ENCODE measurements around the gene ACOX3. TPM values are rescaled to one million over a fixed set of nuclear protein-coding genes. Genes with fewer than 3 reads are reported as not detected.

Gene ACOX3
- total RNA-seq, 1 donor from 2014 or later, result 23.8 TPM

DNA sequence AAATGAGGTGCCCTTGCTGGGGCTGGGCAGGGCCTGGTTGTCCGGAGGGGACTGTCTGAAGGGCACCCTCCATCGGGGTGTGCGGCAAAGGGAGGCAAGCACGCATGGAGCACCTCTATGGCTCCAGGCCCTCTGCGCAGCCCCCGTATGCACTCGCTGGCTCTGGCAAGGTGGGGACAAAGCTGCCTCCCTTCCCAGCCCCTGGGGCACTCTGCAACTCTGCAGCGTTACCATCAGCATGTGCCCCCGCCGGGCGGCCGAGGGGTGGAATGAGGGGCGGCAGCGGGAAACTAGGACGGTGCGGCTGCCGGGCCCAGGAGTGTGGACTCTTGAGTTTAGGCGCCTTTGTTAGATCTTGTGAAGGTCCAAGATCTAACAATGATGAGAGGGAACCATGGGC lies 26.5 kb upstream of the ACOX3 start:
- TF ChIP-seq, protein P1, sequence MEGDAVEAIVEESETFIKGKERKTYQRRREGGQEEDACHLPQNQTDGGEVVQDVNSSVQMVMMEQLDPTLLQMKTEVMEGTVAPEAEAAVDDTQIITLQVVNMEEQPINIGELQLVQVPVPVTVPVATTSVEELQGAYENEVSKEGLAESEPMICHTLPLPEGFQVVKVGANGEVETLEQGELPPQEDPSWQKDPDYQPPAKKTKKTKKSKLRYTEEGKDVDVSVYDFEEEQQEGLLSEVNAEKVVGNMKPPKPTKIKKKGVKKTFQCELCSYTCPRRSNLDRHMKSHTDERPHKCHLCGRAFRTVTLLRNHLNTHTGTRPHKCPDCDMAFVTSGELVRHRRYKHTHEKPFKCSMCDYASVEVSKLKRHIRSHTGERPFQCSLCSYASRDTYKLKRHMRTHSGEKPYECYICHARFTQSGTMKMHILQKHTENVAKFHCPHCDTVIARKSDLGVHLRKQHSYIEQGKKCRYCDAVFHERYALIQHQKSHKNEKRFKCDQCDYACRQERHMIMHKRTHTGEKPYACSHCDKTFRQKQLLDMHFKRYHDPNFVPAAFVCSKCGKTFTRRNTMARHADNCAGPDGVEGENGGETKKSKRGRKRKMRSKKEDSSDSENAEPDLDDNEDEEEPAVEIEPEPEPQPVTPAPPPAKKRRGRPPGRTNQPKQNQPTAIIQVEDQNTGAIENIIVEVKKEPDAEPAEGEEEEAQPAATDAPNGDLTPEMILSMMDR (IDR thresholded peaks at IDR 0.05; ENCODE audit: partially characterized antibody, unreplicated experiment), result no peak
- H3K36me3 Mint-ChIP-seq (ENCODE audit: unreplicated experiment), result no peaks in the 10 kb centered on the region
- H3K4me3 Mint-ChIP-seq (ENCODE audit: unreplicated experiment), result no peak overlapping the region

GRCh38 chr4:8465615-8466611 lies 25.4 kb upstream of the ACOX3 start:
- Mint-ChIP-seq H3K4me3 (ENCODE audit: unreplicated experiment) (no peak overlapping the region), H3K9me3 (ENCODE audit: unreplicated experiment) (peaks cover 3% of the 10 kb centered on the region), H3K4me1 (ENCODE audit: low read depth, unreplicated experiment) (peaks cover 8% of the 10 kb centered on the region), H3K36me3 (ENCODE audit: unreplicated experiment) (no peaks in the 10 kb centered on the region), H3K27me3 (ENCODE audit: unreplicated experiment) (peaks cover 4% of the 10 kb centered on the region), H3K27ac (ENCODE audit: unreplicated experiment) (no peak overlapping the region)
- DNase-seq, result no peak
- TF ChIP-seq, protein P1 (IDR thresholded peaks at IDR 0.05; ENCODE audit: partially characterized antibody, unreplicated experiment), result no peak

More for the DNA sequence above, 26.5 kb upstream of the ACOX3 start:
- no peak for DNase-seq
- Mint-ChIP-seq H3K27me3 (ENCODE audit: unreplicated experiment) (peaks cover 4% of the 10 kb centered on the region), H3K27ac (ENCODE audit: unreplicated experiment) (no peak overlapping the region), H3K4me1 (ENCODE audit: low read depth, unreplicated experiment) (peaks cover 5% of the 10 kb centered on the region), H3K9me3 (ENCODE audit: unreplicated experiment) (peaks cover 3% of the 10 kb centered on the region)

GRCh38 chr4:8464381-8464780 lies 23.9 kb upstream of the ACOX3 start:
- Mint-ChIP-seq H3K9me3 (ENCODE audit: unreplicated experiment) (peaks cover 3% of the 10 kb centered on the region), H3K4me3 (ENCODE audit: unreplicated experiment) (no peak overlapping the region)

GRCh38 chr4:8463811-8464210 lies 23.3 kb upstream of the ACOX3 start:
- TF ChIP-seq, protein P1 (IDR thresholded peaks at IDR 0.05; ENCODE audit: partially characterized antibody, unreplicated experiment), result no peak
- Mint-ChIP-seq H3K4me3 (ENCODE audit: unreplicated experiment) (no peak overlapping the region), H3K36me3 (ENCODE audit: unreplicated experiment) (no peaks in the 10 kb centered on the region), H3K9me3 (ENCODE audit: unreplicated experiment) (no peaks in the 10 kb centered on the region), H3K27ac (ENCODE audit: unreplicated experiment) (no peak overlapping the region), H3K27me3 (ENCODE audit: unreplicated experiment) (peaks cover 2% of the 10 kb centered on the region), H3K4me1 (ENCODE audit: low read depth, unreplicated experiment) (peaks cover 3% of the 10 kb centered on the region)
- DNase-seq, result no peak

More at GRCh38 chr4:8464381-8464780, 23.9 kb upstream of the ACOX3 start:
- H3K27me3 Mint-ChIP-seq (ENCODE audit: unreplicated experiment), result peaks cover 2% of the 10 kb centered on the region
- no peak for DNase-seq
- H3K27ac Mint-ChIP-seq (ENCODE audit: unreplicated experiment), result no peak overlapping the region
- H3K36me3 Mint-ChIP-seq (ENCODE audit: unreplicated experiment), result no peaks in the 10 kb centered on the region
- peaks cover 7% of the 10 kb centered on the region for H3K4me1 Mint-ChIP-seq (ENCODE audit: low read depth, unreplicated experiment)
- TF ChIP-seq, protein P1 (IDR thresholded peaks at IDR 0.05; ENCODE audit: partially characterized antibody, unreplicated experiment), result no peak

- no peak overlapping the region for H3K4me3 Mint-ChIP-seq (ENCODE audit: unreplicated experiment)
- H3K9me3 Mint-ChIP-seq (ENCODE audit: unreplicated experiment), result no peaks in the 10 kb centered on the region
- peaks cover 3% of the 10 kb centered on the region for H3K4me1 Mint-ChIP-seq (ENCODE audit: low read depth, unreplicated experiment)
- no peak overlapping the region for H3K27ac Mint-ChIP-seq (ENCODE audit: unreplicated experiment)
- TF ChIP-seq, protein P1 (IDR thresholded peaks at IDR 0.05; ENCODE audit: partially characterized antibody, unreplicated experiment), result no peak
- no peaks in the 10 kb centered on the region for H3K36me3 Mint-ChIP-seq (ENCODE audit: unreplicated experiment)
- DNase-seq, result no peak
- peaks cover 2% of the 10 kb centered on the region for H3K27me3 Mint-ChIP-seq (ENCODE audit: unreplicated experiment)
Observed at GRCh38 chr4:8461616-8462015, 21.1 kb upstream of the ACOX3 start.

Data from glutamatergic neuron (in vitro differentiated cells).